Tibial nerve (tissue), 4 donors: ENCODE results near the gene CLCF1.

Experiments used
- EP300 ChIP-seq, 2 donors: sonication (generic); formaldehyde crosslinking; IDR thresholded peaks; one replicate each; pipeline ENCODE4 v1.6.1; 2017; ENCODE audit warnings: antibody characterized with exemption in 2 of 2, mild to moderate bottlenecking in 1 of 2
- POLR2A ChIP-seq, 2 donors: fragments of 450-650 bp; IDR thresholded peaks; one replicate each; pipeline ENCODE4 v1.6.1; 2017; ENCODE audit warnings: antibody characterized with exemption in 2 of 2, mild to moderate bottlenecking in 2 of 2, moderate library complexity in 2 of 2
- TF ChIP-seq, protein P1 (sequence below), 5 experiments: fragments of 200-600 bp in 3 of 5; fragments of 450-650 bp in 2 of 5; sonication (generic) in 3 of 5; IDR thresholded peaks; one replicate each; pipeline ENCODE4 v1.5.1; 2016 to 2019; ENCODE audit warnings: antibody characterized with exemption in 5 of 5, mild to moderate bottlenecking in 3 of 5, moderate library complexity in 2 of 5

DNA sequence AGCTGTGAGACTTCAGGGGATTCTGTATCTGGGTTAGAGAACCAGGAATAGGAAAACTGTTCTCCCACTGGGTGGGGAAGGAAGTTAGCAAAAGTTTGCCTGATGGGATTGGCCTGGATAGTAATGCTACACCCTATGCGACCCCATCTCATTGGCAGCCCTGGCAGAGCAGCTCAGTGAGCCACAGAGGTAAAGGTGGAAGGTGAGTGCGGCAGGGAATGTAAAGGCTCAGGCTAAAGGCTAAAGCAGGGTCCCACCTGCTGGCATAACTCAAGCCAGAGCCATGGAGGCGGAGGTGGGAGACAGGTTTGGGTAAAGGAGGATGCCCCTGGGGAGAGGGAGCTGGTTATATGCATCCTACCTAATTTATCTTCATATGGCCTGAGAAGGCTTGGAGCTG is 51.3 kb downstream of the CLCF1 start:
- TF ChIP-seq POLR2A (IDR thresholded peaks at IDR 0.05) = no peak
- TF ChIP-seq, protein P1, sequence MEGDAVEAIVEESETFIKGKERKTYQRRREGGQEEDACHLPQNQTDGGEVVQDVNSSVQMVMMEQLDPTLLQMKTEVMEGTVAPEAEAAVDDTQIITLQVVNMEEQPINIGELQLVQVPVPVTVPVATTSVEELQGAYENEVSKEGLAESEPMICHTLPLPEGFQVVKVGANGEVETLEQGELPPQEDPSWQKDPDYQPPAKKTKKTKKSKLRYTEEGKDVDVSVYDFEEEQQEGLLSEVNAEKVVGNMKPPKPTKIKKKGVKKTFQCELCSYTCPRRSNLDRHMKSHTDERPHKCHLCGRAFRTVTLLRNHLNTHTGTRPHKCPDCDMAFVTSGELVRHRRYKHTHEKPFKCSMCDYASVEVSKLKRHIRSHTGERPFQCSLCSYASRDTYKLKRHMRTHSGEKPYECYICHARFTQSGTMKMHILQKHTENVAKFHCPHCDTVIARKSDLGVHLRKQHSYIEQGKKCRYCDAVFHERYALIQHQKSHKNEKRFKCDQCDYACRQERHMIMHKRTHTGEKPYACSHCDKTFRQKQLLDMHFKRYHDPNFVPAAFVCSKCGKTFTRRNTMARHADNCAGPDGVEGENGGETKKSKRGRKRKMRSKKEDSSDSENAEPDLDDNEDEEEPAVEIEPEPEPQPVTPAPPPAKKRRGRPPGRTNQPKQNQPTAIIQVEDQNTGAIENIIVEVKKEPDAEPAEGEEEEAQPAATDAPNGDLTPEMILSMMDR (IDR thresholded peaks at IDR 0.05) = no peak
- no peak for TF ChIP-seq EP300 (IDR thresholded peaks at IDR 0.05)
